Left forelimb (tissue), 1 donor: ENCODE measurements around the gene F7.
"Not testable (repeated sequence)": the region's sequence is repeated elsewhere in the genome, so short reads cannot be mapped to it uniquely, and the experiment has no call there.

Source experiments
- DNase-seq: peaks from one replicate; pipeline ENCODE4 v3.0.0-alpha.2; 2018; ENCODE audit warnings: low spot score

The F7 gene

DNA sequence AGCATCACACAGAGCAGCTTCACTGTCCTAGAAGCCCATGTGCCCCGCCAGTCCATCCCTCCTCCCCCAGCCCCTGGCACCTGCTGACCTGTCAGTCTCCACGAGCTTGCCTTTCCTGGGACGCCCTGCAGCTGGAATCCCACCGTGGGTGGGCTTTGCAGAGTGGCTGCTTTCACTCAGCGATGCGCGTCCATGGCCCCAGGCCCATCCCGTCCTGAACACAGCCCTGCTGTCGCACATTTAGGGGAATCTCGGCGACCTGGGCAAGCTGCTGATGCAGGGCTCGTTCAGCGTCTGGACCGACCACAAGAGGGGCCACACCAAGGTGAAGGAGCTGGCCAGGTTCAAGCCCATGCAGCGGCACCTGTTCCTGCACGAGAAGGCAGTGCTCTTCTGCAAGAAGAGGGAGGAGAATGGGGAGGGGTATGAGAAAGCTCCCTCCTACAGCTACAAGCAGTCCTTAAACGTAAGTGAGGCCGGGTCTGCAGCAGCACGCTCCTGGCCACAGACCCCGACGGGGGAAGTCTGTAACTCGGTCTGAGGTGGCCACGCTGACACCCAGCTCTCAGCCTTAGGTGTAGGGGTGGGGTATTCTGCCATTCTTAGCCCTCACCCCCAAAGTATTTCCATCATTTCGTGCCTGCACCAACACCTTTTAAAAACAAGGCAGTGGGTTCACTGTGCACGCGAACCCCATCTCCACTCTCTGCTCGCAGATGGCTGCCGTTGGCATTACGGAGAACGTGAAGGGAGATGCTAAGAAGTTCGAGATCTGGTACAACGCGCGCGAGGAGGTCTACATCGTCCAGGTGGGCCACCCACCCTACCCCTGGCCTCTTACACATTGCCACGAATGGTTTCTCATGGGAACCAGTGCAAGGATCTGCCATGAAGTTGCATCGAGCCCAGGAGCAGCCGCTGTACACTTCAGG is 18.3 kb upstream of the F7 start:
- DNase-seq = no peak

DNA sequence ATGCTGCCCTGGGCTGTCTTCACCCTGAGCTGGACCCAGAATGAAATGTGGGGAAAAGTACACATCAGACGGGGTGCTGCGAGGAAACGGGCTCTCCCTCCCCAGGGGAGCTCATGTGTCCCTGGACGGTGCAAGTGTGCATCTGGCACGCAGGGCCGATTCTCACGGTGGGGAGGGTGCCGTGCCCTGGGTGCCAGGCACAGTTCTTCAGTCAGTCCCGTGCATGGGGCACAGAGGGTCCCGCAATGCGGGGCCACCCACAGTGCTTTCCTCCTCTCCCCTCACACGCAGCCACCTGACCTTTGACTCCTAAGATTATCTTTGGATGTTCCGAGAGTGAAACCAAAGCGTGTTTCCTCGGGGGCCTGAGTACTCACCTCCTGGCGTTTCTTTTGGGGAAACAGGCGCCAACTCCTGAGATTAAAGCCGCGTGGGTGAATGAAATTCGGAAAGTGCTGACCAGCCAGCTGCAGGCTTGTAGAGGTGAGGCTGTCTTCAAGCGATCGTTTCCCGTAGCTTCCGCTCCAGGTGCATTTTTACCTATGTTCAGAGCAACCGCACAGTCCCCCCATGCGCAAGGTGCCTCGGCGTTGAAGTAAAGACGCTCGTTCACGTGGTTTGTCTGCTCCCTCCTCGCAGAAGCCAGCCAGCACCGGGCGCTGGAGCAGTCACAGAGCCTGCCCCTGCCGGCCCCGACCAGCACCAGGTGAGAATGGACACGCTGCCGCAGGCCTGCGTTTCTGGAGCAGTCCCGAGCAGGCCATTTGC is 17.5 kb upstream of the F7 start:
- DNase-seq = no peak

DNA sequence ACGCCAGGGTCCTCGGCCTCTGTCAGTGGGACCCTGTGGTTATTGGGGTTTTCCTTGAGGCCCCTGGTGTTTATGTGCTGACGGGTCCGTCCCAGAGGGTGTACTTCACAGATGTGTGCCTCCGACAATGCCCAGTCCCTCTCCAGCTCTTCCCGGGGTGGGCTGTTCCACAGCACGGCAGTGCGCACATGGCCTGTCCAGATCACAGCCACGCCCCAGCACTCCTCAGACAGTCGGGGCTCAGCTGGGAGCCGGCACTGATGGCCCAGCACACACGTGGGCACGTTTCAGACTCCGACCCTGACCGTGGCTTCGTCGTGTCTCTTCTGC is 16.9 kb upstream of the F7 start:
- DNase-seq = no peak

DNA sequence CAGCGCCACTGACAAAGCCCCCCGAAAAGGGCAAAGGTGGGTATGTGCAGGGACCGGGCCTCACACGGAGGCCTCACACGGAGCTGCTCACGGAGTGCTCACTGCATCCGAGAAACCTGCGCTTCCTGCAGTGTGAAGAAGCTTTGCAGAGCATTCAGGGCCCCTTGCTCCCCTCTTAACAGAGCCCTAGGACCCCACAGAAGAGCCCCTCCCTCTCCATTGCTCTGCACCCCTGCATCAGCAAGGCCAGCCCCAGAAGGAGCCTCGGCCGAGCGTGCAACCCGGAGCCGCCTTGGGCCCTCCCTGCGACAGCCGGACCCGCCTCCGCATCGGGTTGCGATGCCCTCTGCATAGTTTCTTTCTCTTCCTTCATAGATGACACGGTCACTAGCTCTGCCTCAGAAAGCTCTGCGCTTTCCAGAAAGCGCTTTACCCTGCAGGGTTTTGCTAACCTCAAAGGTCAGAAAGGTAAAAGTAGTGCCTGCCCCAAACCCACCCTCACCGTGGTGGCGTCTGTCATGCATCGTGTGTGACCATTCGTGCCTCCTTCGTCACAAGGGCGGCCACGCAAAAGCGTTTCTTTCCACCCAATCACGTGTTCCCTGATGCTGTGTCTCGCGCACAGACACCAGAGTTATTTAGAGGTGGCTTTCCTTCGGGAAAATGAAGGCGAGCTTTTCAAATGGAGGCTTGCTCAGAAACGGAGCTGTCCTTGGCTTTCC is 15.7 kb upstream of the F7 start:
- no peak for DNase-seq

DNA sequence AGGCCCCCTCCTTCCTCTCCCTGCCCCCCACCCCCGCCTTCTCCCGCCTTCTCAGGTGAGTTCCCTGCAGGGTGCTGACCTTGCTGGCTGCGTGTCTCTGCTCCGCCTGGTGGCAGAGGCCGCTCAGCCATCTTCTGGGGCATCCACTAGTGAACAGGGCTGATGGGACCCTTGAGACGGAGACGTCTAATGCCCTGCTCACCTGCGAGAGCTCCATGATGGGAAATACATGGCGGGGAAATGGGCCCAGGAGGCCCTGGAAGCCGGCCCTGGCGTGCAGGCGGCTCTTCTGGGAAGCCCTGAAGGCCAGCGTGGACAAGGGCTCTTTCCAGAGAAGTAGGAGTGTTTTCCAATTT is 15.2 kb upstream of the F7 start:
- no peak for DNase-seq

DNA sequence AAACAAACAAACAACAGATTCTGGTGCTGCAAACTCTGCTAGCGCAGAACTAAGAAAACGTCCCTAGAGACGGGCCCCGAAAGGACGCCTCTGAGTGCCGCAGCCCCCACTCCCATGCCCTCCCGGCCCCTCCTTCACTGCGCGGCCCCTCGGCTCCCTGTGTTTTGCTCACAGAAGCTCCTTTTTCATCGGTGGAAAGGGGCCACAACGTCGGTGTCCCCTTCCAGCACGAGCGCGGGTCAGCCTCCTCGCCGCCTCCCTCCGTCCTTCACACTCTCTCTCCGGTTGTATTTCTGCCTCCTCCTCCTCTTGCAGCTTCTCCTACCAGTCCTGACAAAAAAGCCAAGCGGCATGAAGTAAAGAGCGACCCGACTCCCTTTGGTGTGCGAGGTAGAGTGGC is 14.8 kb upstream of the F7 start:
- DNase-seq = no peak

DNA sequence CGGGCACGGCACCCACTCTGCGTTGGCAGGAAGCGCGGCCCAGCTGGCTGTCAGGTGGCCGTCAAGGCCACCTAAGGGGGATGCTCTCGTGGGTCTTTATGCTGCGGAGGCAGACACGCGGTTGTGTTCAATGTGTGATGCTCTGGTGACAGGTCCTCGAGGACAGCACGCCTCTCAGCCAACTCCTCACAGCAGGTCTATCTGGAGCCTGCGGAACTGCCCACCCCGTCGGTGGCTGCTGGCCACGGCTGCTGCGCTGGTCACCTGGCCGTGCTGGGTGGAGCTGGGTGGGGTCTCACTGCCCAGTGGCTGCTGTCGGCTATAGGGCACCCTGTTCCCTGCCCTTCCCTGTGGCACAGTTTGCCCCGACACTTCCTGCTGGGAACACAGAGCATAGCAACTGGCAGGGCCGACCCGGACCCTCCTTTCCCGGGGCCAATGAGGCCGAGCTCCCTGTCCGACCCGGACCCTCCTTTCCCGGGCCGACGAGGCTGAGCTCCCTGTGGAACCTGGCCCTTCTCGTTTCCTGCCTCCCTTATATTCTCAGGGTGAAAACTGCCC is 14.3 kb upstream of the F7 start:
- DNase-seq = no peak

DNA sequence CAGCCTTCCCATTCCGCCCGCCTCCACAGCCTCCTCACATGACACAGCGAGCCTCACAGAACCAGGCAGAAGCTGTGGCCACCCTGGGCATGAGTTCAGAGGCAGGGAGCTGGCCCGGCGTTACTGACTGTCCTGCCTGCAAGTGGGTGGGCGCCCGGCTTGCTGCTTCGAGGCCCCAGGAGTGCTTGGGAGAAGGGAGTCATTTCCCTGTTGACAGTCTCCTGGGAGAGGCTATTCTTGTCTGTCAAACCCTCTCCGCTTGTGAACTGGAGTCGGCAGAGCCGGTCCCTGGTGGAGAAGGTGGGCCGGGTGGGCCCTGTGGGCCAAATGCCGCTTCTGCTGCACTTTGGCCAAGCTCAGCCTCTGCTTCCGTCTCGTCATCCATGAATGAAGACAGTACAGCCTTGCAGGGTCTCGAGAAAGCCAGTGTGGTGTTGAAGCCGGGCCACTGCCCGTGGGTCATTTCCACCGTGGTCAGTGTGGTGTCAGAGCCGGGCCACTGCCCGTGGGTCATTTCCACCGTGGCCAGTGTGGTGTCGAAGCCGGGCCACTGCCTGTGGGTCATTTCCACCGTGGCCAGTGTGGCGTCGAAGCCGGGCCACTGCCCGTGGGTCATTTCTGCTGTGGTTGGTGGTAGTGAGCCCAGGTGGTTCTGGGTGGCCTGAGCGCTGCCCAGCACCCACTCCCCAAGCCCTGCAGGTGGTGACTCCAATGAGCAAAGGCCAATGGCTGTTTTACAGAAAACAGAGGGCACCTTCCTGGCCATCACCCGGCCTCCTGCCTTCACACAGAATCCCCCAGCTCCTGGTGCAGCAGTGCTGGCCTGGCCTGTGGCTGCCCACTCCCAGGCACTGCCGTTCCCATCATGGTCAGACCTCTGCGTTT is 13.5 kb upstream of the F7 start:
- no peak for DNase-seq

DNA sequence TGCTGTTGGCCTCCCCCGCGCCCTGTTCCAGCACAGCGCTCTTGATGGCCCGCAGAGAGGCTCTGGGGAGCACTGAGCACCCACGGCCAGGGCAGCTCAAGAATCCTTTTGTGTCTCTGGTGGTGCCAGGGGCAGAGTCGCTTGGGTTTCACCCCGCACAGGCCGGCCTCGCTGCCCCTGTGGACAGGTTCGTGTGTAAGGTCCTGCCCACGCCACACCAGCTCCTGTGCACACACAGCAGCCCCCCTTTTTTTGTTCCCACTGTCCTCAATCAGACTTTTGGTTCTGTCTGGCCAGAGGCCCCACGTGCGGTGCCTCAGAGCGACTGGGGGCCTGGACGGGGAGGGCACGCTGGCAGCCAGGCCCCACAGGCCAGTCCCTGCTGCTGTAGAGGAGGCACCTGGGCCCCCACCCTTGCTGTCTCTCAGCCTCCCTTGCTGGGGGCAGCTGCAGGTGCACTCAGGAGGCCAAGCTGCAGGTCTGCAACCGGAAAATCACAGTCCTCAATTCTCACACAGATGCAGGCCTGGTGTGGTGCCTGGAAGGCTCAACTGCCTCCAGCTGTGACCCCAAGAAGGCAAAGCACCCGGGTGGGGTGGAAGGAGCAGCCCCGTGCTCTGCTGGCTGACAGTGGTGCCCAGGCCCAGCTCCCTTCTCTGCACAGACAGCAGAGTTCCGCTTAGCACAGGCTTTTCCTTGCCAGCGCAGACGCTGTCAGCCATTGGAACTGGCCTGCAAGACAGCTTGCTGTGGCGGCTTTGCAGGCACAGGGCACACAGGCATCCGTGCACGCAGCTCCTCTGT is 12.6 kb upstream of the F7 start:
- no peak for DNase-seq

DNA sequence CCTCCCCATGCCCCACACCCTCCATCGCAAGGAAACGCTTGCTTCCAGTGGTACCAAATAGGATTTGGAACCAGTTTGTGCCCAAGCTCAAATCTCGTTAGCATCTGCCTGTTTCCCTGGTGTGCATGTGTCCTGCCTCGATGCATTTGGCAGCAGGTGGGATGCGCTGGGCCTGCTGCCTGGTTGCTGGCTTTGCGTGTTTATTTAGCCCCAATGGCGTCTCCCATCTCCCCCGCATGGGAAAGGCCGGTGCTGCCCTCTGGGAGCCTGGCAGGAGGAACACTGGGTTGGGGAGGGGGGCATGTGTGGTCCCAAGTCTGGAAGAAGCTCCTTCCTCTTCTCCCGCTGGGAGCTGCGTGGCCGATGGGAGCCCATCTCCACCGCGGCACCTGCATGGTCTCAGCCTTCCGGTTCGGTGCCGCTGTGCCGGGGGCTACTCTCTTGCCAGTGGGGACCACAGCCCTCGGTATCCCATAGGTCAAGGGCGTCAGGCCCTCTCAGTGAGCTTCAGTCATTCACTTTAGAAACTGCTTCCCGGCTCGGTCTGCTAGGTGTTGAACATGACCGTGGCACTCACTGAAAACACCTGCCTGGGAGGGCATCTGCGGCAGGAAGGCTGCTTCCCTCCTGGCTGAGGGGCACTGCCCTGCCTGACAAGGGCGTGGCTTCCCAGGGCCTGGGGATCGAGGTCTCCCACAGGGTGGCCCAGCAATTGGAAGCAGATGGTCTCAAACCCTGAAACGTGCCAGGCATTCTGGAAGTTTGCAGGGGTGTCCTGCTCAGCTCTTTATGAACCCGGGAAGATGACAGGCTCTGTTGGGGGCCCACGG is 11.8 kb upstream of the F7 start:
- no peak for DNase-seq

DNA sequence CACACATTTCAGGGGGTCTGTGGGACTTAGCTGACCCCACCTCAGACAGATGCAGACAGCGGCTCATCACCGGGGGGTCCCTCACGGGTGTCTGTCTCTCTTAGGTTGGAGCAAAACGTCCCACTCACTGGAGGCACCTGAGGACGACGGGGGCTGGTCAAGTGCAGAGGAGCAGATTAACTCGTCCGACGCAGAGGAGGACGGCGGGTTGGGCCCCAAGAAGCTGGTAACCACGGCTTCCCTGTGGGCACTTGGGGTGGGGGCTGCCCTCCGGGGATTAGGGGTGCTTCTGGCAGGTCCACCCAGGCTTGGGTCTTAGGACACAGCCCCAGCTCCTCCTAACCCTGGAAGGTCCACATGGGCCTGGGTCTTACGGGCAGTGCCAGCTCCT is 11.2 kb upstream of the F7 start:
- no peak for DNase-seq

DNA sequence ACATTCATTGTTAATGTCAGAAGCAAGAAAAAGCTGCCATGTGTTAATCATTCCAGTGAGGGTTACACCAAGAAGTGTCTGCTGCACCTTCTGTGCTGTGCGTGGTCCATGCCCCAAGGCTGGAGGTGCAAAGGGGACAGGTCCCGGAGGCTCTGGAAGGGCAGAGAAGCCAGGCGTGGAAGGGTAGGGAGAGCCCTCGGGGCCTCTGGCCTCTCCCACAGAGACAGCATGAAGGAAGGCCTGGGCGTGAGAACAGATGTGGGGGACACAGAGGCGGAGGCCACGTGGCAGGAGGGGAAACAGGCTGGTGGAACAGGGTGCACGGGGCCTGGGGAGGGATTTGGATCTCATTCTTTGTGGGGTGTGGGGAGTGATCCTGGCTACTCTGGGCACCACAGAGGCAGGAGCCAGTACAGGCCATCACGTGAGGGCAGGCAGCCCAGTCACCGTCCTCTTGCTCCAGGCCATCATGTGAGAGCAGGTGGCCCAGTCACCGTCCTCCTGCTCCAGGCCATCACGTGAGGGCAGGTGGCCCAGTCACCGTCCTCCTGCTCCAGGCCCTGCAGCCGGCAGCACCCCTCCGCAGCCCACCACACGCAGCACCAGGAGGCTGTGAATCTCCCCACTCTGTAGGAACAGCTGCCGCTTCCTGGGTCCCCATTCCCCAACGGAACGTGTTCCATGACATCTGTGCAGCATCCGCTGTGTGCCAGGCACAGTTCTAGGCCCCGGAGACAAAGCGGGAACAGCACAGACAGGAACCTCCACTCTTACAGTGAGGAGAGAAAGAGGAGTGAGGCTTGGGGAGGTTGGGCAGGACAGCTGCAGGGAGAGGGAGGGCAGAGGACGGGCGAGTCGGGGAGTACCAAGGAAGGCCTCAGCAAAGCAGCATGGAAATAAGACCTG is 10.2 kb upstream of the F7 start:
- no peak for DNase-seq

DNA sequence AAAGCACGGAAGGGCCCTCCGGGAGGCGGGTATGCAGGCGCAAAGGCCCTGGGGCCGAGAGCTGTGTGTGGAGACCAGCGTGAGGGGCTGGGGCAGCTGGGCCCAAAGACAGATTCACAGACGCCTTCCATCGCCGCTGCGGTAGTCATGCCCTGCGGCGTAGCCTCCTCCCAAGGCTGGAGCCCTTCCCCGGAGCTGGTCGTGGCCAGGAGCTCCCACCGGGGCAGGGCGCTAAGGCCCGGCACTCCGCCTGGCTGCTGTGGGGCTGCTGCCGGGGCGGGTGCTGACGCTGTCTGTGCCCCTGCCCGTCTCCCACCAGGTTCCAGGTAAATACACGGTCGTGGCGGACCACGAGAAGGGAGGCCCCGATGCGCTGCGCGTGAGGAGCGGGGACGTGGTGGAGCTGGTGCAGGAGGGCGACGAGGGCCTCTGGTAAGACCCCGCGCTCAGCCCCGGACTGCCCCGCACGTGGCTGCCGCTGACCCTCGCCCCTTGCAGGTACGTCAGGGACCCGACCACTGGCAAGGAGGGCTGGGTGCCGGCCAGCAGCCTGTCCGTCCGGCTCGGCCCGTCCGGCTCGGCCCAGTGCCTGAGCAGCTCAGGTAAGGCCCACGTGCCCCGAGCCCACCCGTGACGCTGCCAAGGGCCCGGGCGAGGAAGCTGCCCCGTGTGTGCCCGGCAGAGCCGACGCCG is 9.4 kb upstream of the F7 start:
- no peak for DNase-seq

DNA sequence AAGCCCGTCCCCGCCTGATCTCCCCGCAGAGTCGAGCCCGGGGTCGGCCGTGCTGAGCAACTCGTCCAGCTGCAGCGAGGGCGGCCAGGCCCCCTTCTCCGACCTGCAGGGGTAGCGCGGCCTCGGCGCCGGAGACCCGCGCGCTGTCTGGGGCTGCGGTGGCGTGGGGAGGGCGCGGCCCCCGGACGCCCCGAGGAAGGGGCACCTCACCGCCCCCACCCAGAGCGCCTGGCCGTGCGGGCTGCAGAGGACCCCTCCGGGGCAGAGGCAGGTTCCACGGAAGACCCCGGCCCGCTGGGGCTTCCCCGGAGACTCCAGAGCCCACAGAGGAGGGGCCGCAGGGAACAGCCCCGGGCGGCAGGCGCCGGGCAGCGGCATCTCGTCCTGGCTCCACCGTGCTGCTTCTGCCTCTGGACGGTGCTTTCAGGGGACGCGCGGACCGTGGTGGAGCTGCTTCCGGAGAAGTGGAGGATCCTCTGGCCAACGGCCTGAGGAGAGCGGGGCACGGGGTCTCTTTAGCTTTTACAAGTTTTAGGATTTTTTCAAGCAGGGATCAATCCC is 8.8 kb upstream of the F7 start:
- no peak for DNase-seq

DNA sequence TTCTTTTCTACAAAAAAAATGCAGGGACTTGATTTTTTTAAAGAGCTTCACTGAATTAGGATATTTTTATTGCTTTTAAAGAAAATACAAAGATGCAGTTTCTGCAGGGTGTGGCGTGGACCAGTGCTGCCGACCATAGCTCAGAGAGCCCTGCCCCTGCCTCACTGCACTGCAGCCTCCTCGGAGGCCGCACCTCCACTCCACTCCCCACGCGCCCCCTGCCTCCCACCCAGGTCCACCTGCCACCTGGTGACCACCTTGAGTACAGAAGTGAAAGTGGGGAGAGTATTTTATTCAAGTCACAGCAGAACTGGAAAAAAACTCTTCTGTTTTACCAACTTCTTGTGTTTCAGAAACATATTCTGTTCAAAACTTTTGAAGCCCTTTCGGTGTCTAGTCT is 7.9 kb upstream of the F7 start:
- no peak for DNase-seq

DNA sequence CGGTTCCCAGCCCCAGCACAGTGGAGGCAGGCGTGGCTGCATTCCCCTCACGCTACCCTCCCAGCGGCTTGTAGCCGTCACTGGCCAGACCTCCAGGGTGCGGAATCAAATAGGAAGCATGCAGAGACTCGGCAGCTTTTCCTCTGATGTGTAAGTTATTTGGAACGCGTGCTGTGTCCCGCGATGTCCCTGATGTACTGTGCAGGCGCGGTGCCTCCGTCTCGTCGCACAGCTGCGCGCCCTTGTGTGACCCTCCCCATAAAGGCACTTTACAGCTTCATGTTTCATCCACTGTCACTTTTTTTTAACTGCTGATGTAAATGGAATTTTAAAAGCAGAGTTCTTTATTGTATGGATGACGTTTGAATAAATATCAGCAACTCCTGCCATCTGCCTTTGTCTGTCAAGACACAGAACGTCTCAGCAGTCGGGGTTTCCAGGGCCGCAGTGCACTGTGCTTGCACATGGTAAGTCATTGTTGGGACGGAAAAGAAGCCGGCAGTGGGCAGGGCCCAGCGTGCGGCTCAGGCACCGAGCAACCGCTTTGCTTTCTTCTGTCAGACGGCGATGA is 7.3 kb upstream of the F7 start:
- peak; percentile 86 for DNase-seq

DNA sequence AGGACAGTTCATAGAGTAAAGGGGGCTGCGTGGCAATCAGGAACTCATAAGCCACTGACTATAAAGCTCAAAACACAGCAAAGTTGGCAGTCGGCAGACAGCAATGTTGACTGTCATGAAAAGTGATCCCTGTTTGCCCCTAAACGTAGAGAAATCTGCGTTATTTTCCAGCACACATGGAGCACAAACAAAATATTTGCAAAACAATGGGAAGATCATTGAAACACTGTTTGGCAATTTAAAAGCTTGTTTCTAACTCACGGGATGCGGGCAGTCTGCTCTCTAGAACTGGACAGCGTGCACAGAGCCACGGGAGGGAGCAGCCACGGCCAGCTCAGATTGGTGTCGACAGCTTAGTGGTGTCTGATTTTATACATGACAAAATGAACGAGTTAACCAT is 6.4 kb upstream of the F7 start:
- no peak for DNase-seq

DNA sequence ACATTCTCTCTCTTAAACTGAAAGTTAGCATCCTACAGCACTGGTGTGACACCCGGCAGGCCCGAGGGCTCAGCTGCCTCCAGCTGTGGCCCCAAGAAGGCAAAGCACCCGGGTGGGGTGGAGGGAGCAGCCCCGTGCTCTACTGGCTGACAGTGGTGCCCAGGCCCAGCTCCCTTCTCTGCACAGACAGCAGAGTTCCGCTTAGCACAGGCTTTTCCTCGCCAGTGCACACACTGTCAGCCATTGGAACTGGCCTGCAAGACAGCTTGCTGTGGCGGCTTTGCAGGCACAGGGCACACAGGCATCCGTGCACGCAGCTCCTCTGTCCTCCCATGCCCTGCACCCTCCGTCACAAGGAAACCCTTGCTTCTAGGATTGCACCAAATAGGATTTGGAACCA is 3.3 kb upstream of the F7 start:
- not testable (repeated sequence) for DNase-seq
